ENCODE results near the gene SMNDC1.

Gene SMNDC1

GRCh38 chr10:110244550-110244949, 60.2 kb downstream of the SMNDC1 start:
- no peak for DNase-seq

- no peak for DNase-seq
These were observed 62.2 kb downstream of the SMNDC1 start for GRCh38 chr10:110242511-110242910.

DNA sequence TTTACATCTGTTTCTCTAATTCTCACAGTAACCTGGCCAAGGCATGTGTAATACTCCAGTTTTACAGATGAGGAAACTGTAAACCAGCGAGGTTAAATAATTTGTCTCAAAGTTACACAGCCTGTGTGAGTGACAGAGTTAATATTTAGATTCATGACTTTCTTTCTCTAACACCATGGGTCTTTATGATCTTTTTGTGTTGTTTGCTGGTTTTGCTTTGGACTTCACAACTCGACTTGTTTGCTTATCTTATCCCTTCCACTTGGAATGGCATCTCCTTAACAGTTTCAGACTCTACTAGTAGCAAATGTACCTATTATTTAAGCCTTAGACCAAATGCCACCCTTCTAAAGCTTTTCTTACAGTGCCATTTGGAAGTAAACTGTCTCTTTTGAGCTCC, 62.9 kb downstream of the SMNDC1 start:
- DNase-seq, result no peak

GRCh38 chr10:110241407-110241806, 63.3 kb downstream of the SMNDC1 start:
- DNase-seq, result no peak

Measured in NCI-H1436 treated with DMSO at 0.1 percent for 48 hours (cell line).